ENCODE data around the gene CDIPT.

The CDIPT gene

DNA sequence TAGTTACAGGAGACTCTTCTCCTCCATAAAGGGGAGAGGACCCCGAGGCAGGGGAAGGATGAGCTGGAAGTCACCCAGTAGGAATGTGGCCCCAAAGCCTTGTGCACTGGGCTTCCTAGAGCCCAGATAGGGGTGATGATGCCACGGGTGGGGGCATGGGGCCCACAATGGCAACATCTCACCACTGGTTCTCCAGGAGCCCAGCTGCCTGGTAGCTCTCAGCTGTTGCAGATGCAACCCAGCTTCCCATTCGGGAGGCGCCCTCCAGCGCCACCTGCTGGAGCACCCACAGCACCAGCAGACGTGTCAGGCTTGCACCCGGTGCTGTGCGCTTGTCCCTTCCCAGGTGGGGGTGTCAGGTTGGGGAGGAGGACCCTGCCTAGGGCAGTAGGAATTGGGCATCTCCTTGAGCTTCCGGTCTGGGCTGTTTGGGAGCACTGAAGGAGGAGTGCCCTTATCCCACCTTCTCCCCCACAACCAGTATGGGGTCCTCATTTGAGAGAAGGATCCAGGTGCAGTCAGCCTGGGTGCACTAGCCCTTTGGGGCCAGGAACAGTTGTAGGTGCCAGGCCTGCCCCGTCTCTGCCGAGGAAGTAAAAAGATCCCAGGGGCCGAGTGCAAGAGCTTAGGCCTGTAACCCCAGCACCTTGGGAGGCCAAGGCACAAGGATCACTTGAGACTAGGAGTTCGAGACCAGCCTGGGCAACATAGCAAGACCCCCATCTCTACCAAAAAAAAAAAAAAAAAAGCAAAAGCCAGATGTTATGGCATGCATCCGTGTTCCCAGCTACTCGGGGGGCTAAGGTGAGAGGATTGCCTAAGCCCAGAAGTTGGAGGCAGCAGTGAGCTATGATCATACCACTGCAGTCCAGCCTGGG is 14.4 kb downstream of the CDIPT start:
- H3K4me3 Mint-ChIP-seq, result no peak overlapping the region
- peaks cover 11% of the 10 kb centered on the region for H3K4me1 Mint-ChIP-seq
- peaks cover 20% of the 10 kb centered on the region for H3K36me3 Mint-ChIP-seq (ENCODE audit: insufficient read depth)
- H3K27ac Mint-ChIP-seq (ENCODE audit: low read depth), result peak overlapping the region; percentile 71
- DNase-seq (ENCODE audit: low spot score in 2 of 2) (peak; percentile 68), ATAC-seq (replicated peaks; ENCODE audit: extremely low read depth, poor library complexity, severe bottlenecking) (peak; percentile 85)
- H3K27me3 Mint-ChIP-seq, result no peaks in the 10 kb centered on the region
- no peaks in the 10 kb centered on the region for H3K9me3 Mint-ChIP-seq

DNA sequence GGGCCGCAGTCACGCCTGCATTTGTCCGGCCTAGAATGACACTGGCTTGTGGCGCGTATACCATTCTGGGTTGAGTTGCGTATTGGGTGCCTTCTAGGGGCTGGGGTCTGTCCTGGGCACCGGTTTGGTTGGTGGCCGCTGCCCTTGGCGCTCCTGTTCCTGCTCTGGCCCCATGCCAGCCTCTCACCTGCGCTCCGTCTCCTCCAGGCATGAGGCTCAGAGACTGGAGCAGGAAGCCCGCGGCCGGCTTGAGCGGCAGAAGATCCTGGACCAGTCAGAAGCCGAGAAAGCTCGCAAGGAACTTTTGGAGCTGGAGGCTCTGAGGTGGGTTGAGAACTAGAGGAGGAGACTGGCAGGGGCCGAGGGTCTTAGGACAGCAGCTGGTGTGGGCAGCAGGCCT is 17.4 kb downstream of the CDIPT start:
- Mint-ChIP-seq H3K9me3 (no peaks in the 10 kb centered on the region), H3K36me3 (ENCODE audit: insufficient read depth) (peaks cover 40% of the 10 kb centered on the region), H3K27me3 (no peaks in the 10 kb centered on the region), H3K27ac (ENCODE audit: low read depth) (peak overlapping the region; percentile 67), H3K4me1 (peaks cover 11% of the 10 kb centered on the region), H3K4me3 (no peak overlapping the region)
- DNase-seq (ENCODE audit: low spot score in 2 of 2), result no peak
- ATAC-seq (replicated peaks; ENCODE audit: extremely low read depth, poor library complexity, severe bottlenecking), result no peak

- peaks cover 11% of the 10 kb centered on the region for H3K4me1 Mint-ChIP-seq
Observed at GRCh38 chr16:29844575-29845331, 18.3 kb downstream of the CDIPT start.

GRCh38 chr16:29843931-29844330 is 19.1 kb downstream of the CDIPT start:
- Mint-ChIP-seq H3K9me3 (no peaks in the 10 kb centered on the region), H3K4me3 (no peak overlapping the region), H3K36me3 (ENCODE audit: insufficient read depth) (peaks cover 50% of the 10 kb centered on the region), H3K27me3 (no peaks in the 10 kb centered on the region), H3K27ac (ENCODE audit: low read depth) (no peak overlapping the region), H3K4me1 (peaks cover 11% of the 10 kb centered on the region)
- DNase-seq (ENCODE audit: low spot score in 2 of 2) (no peak), ATAC-seq (replicated peaks; ENCODE audit: extremely low read depth, poor library complexity, severe bottlenecking) (no peak)

More at GRCh38 chr16:29844575-29845331, 18.3 kb downstream of the CDIPT start:
- DNase-seq (ENCODE audit: low spot score in 2 of 2) (no peak), ATAC-seq (replicated peaks; ENCODE audit: extremely low read depth, poor library complexity, severe bottlenecking) (no peak)
- H3K27me3 Mint-ChIP-seq, result no peaks in the 10 kb centered on the region
- no peaks in the 10 kb centered on the region for H3K9me3 Mint-ChIP-seq
- peaks cover 44% of the 10 kb centered on the region for H3K36me3 Mint-ChIP-seq (ENCODE audit: insufficient read depth)
- H3K27ac Mint-ChIP-seq (ENCODE audit: low read depth), result no peak overlapping the region
- H3K4me3 Mint-ChIP-seq, result no peak overlapping the region

DNA sequence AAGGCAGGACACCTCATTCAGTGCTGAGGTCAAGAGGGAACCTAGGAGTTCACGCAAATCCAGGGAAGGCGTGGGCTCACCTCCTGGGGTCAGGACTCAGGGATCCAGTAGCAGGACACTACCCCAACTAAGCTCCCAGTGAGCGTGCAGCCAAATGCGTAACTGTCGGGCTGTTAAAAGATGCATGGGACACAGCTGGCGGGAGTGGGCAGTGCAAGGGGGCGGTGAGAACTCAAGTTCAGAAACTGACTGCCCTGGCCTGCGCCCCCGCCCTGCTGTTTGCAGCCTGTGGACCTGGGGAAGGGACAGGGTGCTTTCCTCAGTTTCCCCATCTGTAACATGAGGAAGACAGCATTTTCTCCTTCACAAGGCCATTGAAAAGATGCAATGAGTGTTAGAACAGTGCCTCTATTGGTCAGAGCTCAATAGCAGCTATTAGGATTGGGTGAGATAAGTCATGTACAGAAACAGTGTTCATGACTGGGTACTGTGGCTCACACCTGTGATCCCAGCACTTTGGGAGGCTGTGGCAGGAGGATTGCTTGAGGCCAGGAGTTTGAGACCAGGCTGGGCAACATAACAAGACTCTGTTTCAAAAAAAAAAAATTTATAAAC is 20.2 kb downstream of the CDIPT start:
- Mint-ChIP-seq H3K9me3 (no peaks in the 10 kb centered on the region), H3K4me1 (peaks cover 6% of the 10 kb centered on the region), H3K27me3 (no peaks in the 10 kb centered on the region), H3K36me3 (ENCODE audit: insufficient read depth) (peaks cover 59% of the 10 kb centered on the region), H3K27ac (ENCODE audit: low read depth) (no peak overlapping the region), H3K4me3 (no peak overlapping the region)
- DNase-seq (ENCODE audit: low spot score in 2 of 2) (no peak), ATAC-seq (replicated peaks; ENCODE audit: extremely low read depth, poor library complexity, severe bottlenecking) (no peak)

- no peak overlapping the region for H3K4me3 Mint-ChIP-seq
Observed at GRCh38 chr16:29841631-29842030, 21.4 kb downstream of the CDIPT start.

GRCh38 chr16:29840240-29840639 is 22.8 kb downstream of the CDIPT start:
- Mint-ChIP-seq H3K9me3 (no peaks in the 10 kb centered on the region), H3K27ac (ENCODE audit: low read depth) (no peak overlapping the region), H3K27me3 (no peaks in the 10 kb centered on the region), H3K4me1 (peaks cover 1% of the 10 kb centered on the region), H3K36me3 (ENCODE audit: insufficient read depth) (peaks cover 76% of the 10 kb centered on the region), H3K4me3 (no peak overlapping the region)
- DNase-seq (ENCODE audit: low spot score in 2 of 2) (no peak), ATAC-seq (replicated peaks; ENCODE audit: extremely low read depth, poor library complexity, severe bottlenecking) (no peak)

More at GRCh38 chr16:29841631-29842030, 21.4 kb downstream of the CDIPT start:
- Mint-ChIP-seq H3K9me3 (no peaks in the 10 kb centered on the region), H3K36me3 (ENCODE audit: insufficient read depth) (peaks cover 67% of the 10 kb centered on the region), H3K4me1 (peaks cover 6% of the 10 kb centered on the region), H3K27me3 (no peaks in the 10 kb centered on the region), H3K27ac (ENCODE audit: low read depth) (no peak overlapping the region)
- ATAC-seq (replicated peaks; ENCODE audit: extremely low read depth, poor library complexity, severe bottlenecking) (no peak), DNase-seq (ENCODE audit: low spot score in 2 of 2) (no peak)

DNA sequence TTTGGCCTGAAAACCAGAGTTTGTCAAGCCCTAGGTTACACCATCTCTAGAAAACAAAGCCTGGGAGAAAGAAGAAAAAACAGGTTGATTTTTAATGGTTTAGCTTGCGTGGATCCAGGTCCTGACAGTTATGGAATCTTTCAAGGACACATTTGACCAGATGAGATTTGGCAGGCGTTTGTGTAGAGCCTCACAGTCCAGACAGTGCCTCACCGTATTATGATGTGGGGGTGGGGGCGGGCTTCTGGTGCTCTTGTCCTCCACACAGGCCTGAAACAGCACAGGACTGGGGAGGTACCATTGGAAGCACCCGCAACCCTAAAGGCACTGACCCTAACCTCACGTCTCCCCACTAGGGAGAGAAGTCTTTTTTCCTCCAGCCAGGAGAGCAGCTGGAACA is 23.2 kb downstream of the CDIPT start:
- ATAC-seq (replicated peaks; ENCODE audit: extremely low read depth, poor library complexity, severe bottlenecking) (no peak), DNase-seq (ENCODE audit: low spot score in 2 of 2) (no peak)
- Mint-ChIP-seq H3K4me1 (no peaks in the 10 kb centered on the region), H3K9me3 (no peaks in the 10 kb centered on the region), H3K36me3 (ENCODE audit: insufficient read depth) (peaks cover 78% of the 10 kb centered on the region), H3K27me3 (no peaks in the 10 kb centered on the region), H3K4me3 (no peak overlapping the region), H3K27ac (ENCODE audit: low read depth) (no peak overlapping the region)

DNA sequence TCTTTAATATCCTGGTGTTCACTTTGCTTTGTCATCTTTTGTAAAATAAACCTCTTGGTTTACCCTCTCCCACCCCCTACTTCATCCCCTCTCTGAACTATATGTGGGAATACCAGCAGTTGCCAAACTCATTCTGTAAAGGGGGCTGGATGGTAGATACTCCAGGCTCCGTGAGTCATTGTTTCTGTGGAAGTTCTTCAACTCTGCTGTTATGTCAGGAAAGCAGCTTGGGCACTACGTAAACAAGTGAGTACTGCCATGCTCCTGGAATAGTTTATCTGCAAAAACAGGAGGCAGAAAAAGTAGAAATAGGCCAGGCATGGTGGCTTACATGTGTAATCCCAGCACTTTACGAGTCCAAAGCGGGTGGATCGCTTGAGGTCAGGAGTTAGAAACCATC is 25.2 kb downstream of the CDIPT start:
- H3K4me1 Mint-ChIP-seq, result no peaks in the 10 kb centered on the region
- no peak overlapping the region for H3K4me3 Mint-ChIP-seq
- peaks cover 87% of the 10 kb centered on the region for H3K36me3 Mint-ChIP-seq (ENCODE audit: insufficient read depth)
- H3K9me3 Mint-ChIP-seq, result no peaks in the 10 kb centered on the region
- no peaks in the 10 kb centered on the region for H3K27me3 Mint-ChIP-seq
- ATAC-seq (replicated peaks; ENCODE audit: extremely low read depth, poor library complexity, severe bottlenecking) (no peak), DNase-seq (ENCODE audit: low spot score in 2 of 2) (no peak)
- H3K27ac Mint-ChIP-seq (ENCODE audit: low read depth), result no peak overlapping the region

DNA sequence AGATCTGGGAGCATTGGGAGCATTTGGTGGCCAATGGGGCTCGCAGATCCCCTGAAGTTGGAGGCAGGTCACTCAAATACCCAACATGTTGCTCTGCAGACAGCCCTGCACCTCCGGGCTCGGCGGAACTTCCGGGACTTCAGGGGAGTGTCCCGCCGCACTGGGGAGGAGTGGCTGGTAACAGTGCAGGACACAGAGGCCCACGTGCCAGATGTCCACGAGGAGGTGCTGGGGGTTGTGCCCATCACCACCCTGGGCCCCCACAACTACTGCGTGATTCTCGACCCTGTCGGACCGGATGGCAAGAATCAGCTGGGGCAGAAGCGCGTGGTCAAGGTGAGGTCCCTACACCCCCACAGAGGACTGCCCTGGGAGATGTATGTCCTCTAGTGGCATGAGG is 26.4 kb downstream of the CDIPT start:
- ATAC-seq (replicated peaks; ENCODE audit: extremely low read depth, poor library complexity, severe bottlenecking) (no peak), DNase-seq (ENCODE audit: low spot score in 2 of 2) (no peak)
- Mint-ChIP-seq H3K27ac (ENCODE audit: low read depth) (no peak overlapping the region), H3K9me3 (no peaks in the 10 kb centered on the region), H3K4me1 (peaks cover 4% of the 10 kb centered on the region), H3K36me3 (ENCODE audit: insufficient read depth) (peaks cover 90% of the 10 kb centered on the region), H3K4me3 (no peak overlapping the region), H3K27me3 (no peaks in the 10 kb centered on the region)

- no peak overlapping the region for H3K27ac Mint-ChIP-seq (ENCODE audit: low read depth)
- DNase-seq (ENCODE audit: low spot score in 2 of 2) (no peak), ATAC-seq (replicated peaks; ENCODE audit: extremely low read depth, poor library complexity, severe bottlenecking) (no peak)
- H3K4me1 Mint-ChIP-seq, result peaks cover 6% of the 10 kb centered on the region
- no peaks in the 10 kb centered on the region for H3K27me3 Mint-ChIP-seq
- no peak overlapping the region for H3K4me3 Mint-ChIP-seq
- H3K36me3 Mint-ChIP-seq (ENCODE audit: insufficient read depth), result peaks cover 89% of the 10 kb centered on the region
- H3K9me3 Mint-ChIP-seq, result no peaks in the 10 kb centered on the region
Observed at GRCh38 chr16:29835926-29836325, 27.1 kb downstream of the CDIPT start.

DNA sequence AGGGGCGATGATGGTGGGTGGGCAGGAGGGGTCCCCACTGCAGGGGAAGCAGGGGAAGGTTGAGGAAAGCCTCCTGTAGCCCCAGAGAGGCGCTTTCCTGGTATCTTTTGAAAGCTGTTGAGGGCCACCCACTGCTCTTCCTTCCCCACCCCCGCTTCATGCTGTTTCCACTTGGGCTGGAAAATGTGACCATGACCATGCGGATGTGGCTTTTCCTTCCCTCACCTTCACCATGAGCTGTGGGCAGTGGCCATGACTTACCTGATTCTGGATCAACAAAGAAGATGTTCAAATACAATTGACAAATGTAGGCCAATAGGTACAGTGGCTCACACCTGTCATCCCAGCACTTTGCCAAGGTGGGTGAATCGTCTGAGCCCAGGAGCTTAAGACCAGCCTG is 28.9 kb downstream of the CDIPT start:
- DNase-seq (ENCODE audit: low spot score in 2 of 2), result no peak
- no peak overlapping the region for H3K27ac Mint-ChIP-seq (ENCODE audit: low read depth)
- H3K27me3 Mint-ChIP-seq, result no peaks in the 10 kb centered on the region
- peaks cover 80% of the 10 kb centered on the region for H3K36me3 Mint-ChIP-seq (ENCODE audit: insufficient read depth)
- H3K4me1 Mint-ChIP-seq, result peaks cover 14% of the 10 kb centered on the region
- no peak for ATAC-seq (replicated peaks; ENCODE audit: extremely low read depth, poor library complexity, severe bottlenecking)
- H3K9me3 Mint-ChIP-seq, result no peaks in the 10 kb centered on the region
- H3K4me3 Mint-ChIP-seq, result no peak overlapping the region
